H1 (cell line): Measurements from ENCODE around the gene NBDY. TPM values are rescaled to one million over a fixed set of nuclear protein-coding genes. Genes with fewer than 3 reads are reported as not detected.

Experiments used
- CTCF ChIA-PET: fragments of 300-600 bp; sonication (Branson Sonifier 250); formaldehyde crosslinking; loops from one replicate; lab custom pipeline; 2021; ENCODE audit not compliant: partially characterized antibody; lab: Charles Lee
- POLR2A ChIA-PET: fragments of 300-600 bp; sonication (Branson Sonifier 250); formaldehyde crosslinking; loops from one replicate; lab custom pipeline; 2021; ENCODE audit warnings: inconsistent platforms; ENCODE audit not compliant: partially characterized antibody; lab: Charles Lee
- DNase-seq, 2 experiments: peaks; one replicate each; pipeline versions ENCODE4 v3.0.0 to v3.0.0-alpha.2; 2010 to 2022; ENCODE audit warnings: low spot score in 2 of 2, low read depth in 1 of 2, mixed read lengths in 1 of 2
- FAIRE-seq: peaks from 2 replicates; lab custom pipeline; 2011; peaks lifted over from hg19 to GRCh38; lab: Jason Lieb, UNC
- H2AFZ ChIP-seq: 2 replicates; pipeline ENCODE4 v1.8.1; 2012; ENCODE audit warnings: low read length, inconsistent platforms
- H2AK5ac ChIP-seq: 2 replicates; pipeline ENCODE4 v1.6.1; 2013; ENCODE audit warnings: low read depth, low read length
- H2BK120ac ChIP-seq: replicated peaks from 2 replicates; pipeline ENCODE3; 2013; ENCODE audit warnings: low read depth, low read length, inconsistent platforms
- H2BK12ac ChIP-seq: 2 replicates; pipeline ENCODE4 v1.6.1; 2013; ENCODE audit warnings: low read depth, low read length
- H2BK15ac ChIP-seq: 2 replicates; pipeline ENCODE4 v1.6.1; 2013; ENCODE audit warnings: low read length
- H2BK20ac ChIP-seq: 2 replicates; pipeline ENCODE4 v1.6.1; 2013; ENCODE audit warnings: low read length
- H2BK5ac ChIP-seq: 2 replicates; pipeline ENCODE4 v1.6.1; 2013; ENCODE audit warnings: low read depth, low read length
- H3K14ac ChIP-seq: 2 replicates; pipeline ENCODE4 v1.6.1; 2013; ENCODE audit warnings: inconsistent platforms; ENCODE audit not compliant: insufficient read length
- H3K18ac ChIP-seq: 2 replicates; pipeline ENCODE4 v1.6.1; 2013; ENCODE audit warnings: low read length; ENCODE audit errors: extremely low read depth
- H3K23ac ChIP-seq: 2 replicates; pipeline ENCODE4 v1.6.1; 2013; ENCODE audit warnings: inconsistent platforms; ENCODE audit not compliant: insufficient read length
- H3K23me2 ChIP-seq: 2 replicates; pipeline ENCODE4 v1.6.1; 2013; ENCODE audit warnings: low read depth, low read length
- H3K27ac ChIP-seq: 2 replicates; pipeline ENCODE4 v1.6.1; 2011; ENCODE audit warnings: low read depth, low read length, inconsistent platforms
- H3K27me3 ChIP-seq, 4 experiments: replicated peaks in 1 of 4; 1 replicate in 1 of 4; 2 replicates in 3 of 4; pipeline versions ENCODE4 v1.6.1 to v1.8.1; 2011 to 2013; ENCODE audit warnings: low read length in 3 of 4, mild to moderate bottlenecking in 3 of 4, inconsistent platforms in 2 of 4, mixed read lengths in 2 of 4, moderate library complexity in 1 of 4; ENCODE audit not compliant: control insufficient read depth in 3 of 4, insufficient read depth in 3 of 4; ENCODE audit errors: extremely low read depth in 1 of 4
- H3K36me3 ChIP-seq, 4 experiments: 2 replicates each; pipeline versions ENCODE4 v1.6.1 to v1.8.1; 2011 to 2013; ENCODE audit warnings: mild to moderate bottlenecking in 4 of 4, low read length in 3 of 4, moderate library complexity in 2 of 4, control low read depth in 1 of 4, inconsistent platforms in 1 of 4; ENCODE audit not compliant: insufficient read depth in 4 of 4, control insufficient read depth in 2 of 4
- H3K4ac ChIP-seq: replicated peaks from 2 replicates; pipeline ENCODE3; 2013; ENCODE audit warnings: low read length, low read depth, mixed read lengths, inconsistent platforms; ENCODE audit not compliant: insufficient read length
- H3K4me1 ChIP-seq, 4 experiments: replicated peaks in 1 of 4; 1 replicate in 1 of 4; 2 replicates in 3 of 4; pipeline versions ENCODE4 v1.6.1 to v1.8.1; 2011 to 2013; ENCODE audit warnings: low read length in 3 of 4, inconsistent platforms in 2 of 4, mixed read lengths in 1 of 4; ENCODE audit not compliant: insufficient read depth in 4 of 4, control insufficient read depth in 3 of 4
- H3K4me2 ChIP-seq, 2 experiments: 2 replicates each; pipeline versions ENCODE4 v1.6.1 to v1.8.1; 2011 to 2013; ENCODE audit warnings: low read depth in 2 of 2, low read length in 2 of 2, control low read depth in 1 of 2, inconsistent platforms in 1 of 2, mild to moderate bottlenecking in 1 of 2; ENCODE audit not compliant: insufficient read depth in 1 of 2
- H3K4me3 ChIP-seq, 4 experiments: fragments of 200-600, 300-600 bp in 1 of 4; sonication (generic), shearing (Covaris generic), sonication (Bioruptor Twin) in 1 of 4; 2 replicates each; pipeline versions ENCODE4 v1.5.1 to v1.8.1; 2011 to 2016; ENCODE audit warnings: low read length in 4 of 4, low read depth in 3 of 4, control low read depth in 2 of 4, inconsistent platforms in 2 of 4, mild to moderate bottlenecking in 2 of 4, mixed read lengths in 1 of 4, moderate library complexity in 1 of 4; ENCODE audit not compliant: insufficient read depth in 2 of 4; ENCODE audit errors: extremely low read depth in 1 of 4
- H3K56ac ChIP-seq: replicated peaks from 2 replicates; pipeline ENCODE3; 2013; ENCODE audit warnings: low read depth, mild to moderate bottlenecking, mixed read lengths, low read length, inconsistent platforms; ENCODE audit not compliant: insufficient read length
- H3K79me1 ChIP-seq: 2 replicates; pipeline ENCODE4 v1.6.1; 2013; ENCODE audit warnings: low read depth, low read length, control low read depth
- H3K79me2 ChIP-seq, 2 experiments: 2 replicates each; pipeline versions ENCODE4 v1.6.1 to v1.8.1; 2012 to 2013; ENCODE audit warnings: low read length in 2 of 2, mild to moderate bottlenecking in 2 of 2, inconsistent platforms in 1 of 2; ENCODE audit not compliant: insufficient read depth in 2 of 2, control insufficient read depth in 1 of 2
- H3K9ac ChIP-seq, 4 experiments: replicated peaks in 1 of 4; 1 replicate in 1 of 4; 2 replicates in 3 of 4; pipeline versions ENCODE4 v1.6.1 to v1.8.1; 2011 to 2013; ENCODE audit warnings: low read depth in 3 of 4, low read length in 3 of 4, control low read depth in 2 of 4, mild to moderate bottlenecking in 2 of 4, moderate library complexity in 2 of 4, inconsistent platforms in 1 of 4; ENCODE audit errors: extremely low read depth in 1 of 4
- H3K9me3 ChIP-seq, 2 experiments: 2 replicates each; pipeline versions ENCODE4 v1.6.1 to v1.8.1; 2012 to 2013; ENCODE audit warnings: mild to moderate bottlenecking in 2 of 2, moderate library complexity in 2 of 2, control low read depth in 1 of 2, inconsistent platforms in 1 of 2, low read depth in 1 of 2, low read length in 1 of 2, mixed read lengths in 1 of 2; ENCODE audit not compliant: insufficient read depth in 2 of 2
- H4K20me1 ChIP-seq, 2 experiments: replicated peaks in 1 of 2; 2 replicates each; pipeline versions ENCODE3 to v1.8.1; 2011 to 2013; ENCODE audit warnings: inconsistent platforms in 2 of 2, low read length in 2 of 2, mild to moderate bottlenecking in 1 of 2; ENCODE audit not compliant: insufficient read depth in 2 of 2, control insufficient read depth in 1 of 2
- H4K5ac ChIP-seq: 2 replicates; pipeline ENCODE4 v1.6.1; 2013; ENCODE audit warnings: low read length, low read depth, mixed read lengths, inconsistent platforms; ENCODE audit not compliant: insufficient read length
- H4K8ac ChIP-seq: 2 replicates; pipeline ENCODE4 v1.8.0; 2013; ENCODE audit warnings: mild to moderate bottlenecking, moderate library complexity, low read length, inconsistent platforms; ENCODE audit not compliant: insufficient read depth; ENCODE audit errors: extremely low read depth
- H4K91ac ChIP-seq: replicated peaks from 2 replicates; pipeline ENCODE3; 2013; ENCODE audit warnings: low read length, mixed read lengths, inconsistent platforms; ENCODE audit not compliant: insufficient read length
- BCL11A ChIP-seq, 2 experiments: IDR thresholded peaks; one replicate each; pipeline ENCODE4 v1.6.1; 2011; ENCODE audit warnings: low read depth in 2 of 2, low read length in 2 of 2, mild to moderate bottlenecking in 2 of 2
- CHD2 ChIP-seq: IDR thresholded peaks from 2 replicates; pipeline ENCODE4 v1.6.1; 2012; ENCODE audit warnings: low read length, improper control_type of control experiment
- CREB1 ChIP-seq: IDR thresholded peaks from 2 replicates; pipeline ENCODE4 v1.6.1; 2012; ENCODE audit warnings: inconsistent platforms
- FOSL1 ChIP-seq: IDR thresholded peaks from 2 replicates; pipeline ENCODE4 v1.6.1; 2011; ENCODE audit warnings: mild to moderate bottlenecking, low read depth, low read length, moderate library complexity; ENCODE audit not compliant: insufficient read depth
- GTF2F1 ChIP-seq: IDR thresholded peaks from 2 replicates; pipeline ENCODE4 v1.6.1; 2012; ENCODE audit warnings: low read depth, low read length, improper control_type of control experiment, borderline replicate concordance
- KDM5A ChIP-seq: fragments of 200-600 bp; IDR thresholded peaks from 2 replicates; pipeline ENCODE4 v1.7.1; 2012; ENCODE audit warnings: mild to moderate bottlenecking, low read length, inconsistent platforms, mixed read lengths
- NRF1 ChIP-seq: IDR thresholded peaks from 2 replicates; pipeline ENCODE4 v1.6.1; 2011; ENCODE audit warnings: mild to moderate bottlenecking, low read depth, low read length, improper control_type of control experiment
- RFX5 ChIP-seq: IDR thresholded peaks from 2 replicates; pipeline ENCODE4 v1.6.1; 2011; ENCODE audit warnings: low read depth, low read length, improper control_type of control experiment, borderline replicate concordance
- RXRA ChIP-seq: IDR thresholded peaks from 2 replicates; pipeline ENCODE4 v1.6.1; 2011; ENCODE audit warnings: low read depth, mild to moderate bottlenecking, low read length, moderate library complexity; ENCODE audit not compliant: insufficient read depth
- SP4 ChIP-seq: IDR thresholded peaks from 2 replicates; pipeline ENCODE4 v1.6.1; 2012; ENCODE audit warnings: low read length, inconsistent platforms
- WGBS, 2 experiments: shearing (Covaris generic) in 1 of 2; methylation state at CpG; one replicate each; pipeline versions ENCODE4 v1.1.6 to v1.1.7; 2013 to 2015; ENCODE audit warnings: low lambda C conversion rate in 2 of 2, mixed read lengths in 2 of 2, inconsistent platforms in 1 of 2, low coverage in 1 of 2, missing lambda C conversion rate in 1 of 2; ENCODE audit not compliant: insufficient replicate concordance in 2 of 2, insufficient coverage in 1 of 2, insufficient read length in 1 of 2; ENCODE audit errors: extremely low coverage in 1 of 2, missing lambda C conversion rate in 1 of 2; 5-methylcytosine and 5-hydroxymethylcytosine counted together
- polyA plus RNA-seq, 7 experiments: library from polyadenylated mRNA; depleted of rRNA in 3 of 7; stranded (reverse) in 5 of 7; unstranded in 2 of 7; fragments of >200 nt in 5 of 7; fragments of 200-250 nt in 2 of 7; gene quantifications; 1 replicate in 5 of 7; 2 replicates in 1 of 7; 4 replicates in 1 of 7; pipeline versions ENCODE4 v1.2.1 to v1.2.3, GENCODE V29; 2011 to 2013; ENCODE audit warnings: missing spikeins in 2 of 7, mixed read lengths in 2 of 7
- total RNA-seq: library from RNA; stranded (reverse); fragmentation: NEBNext Ultra II Directional; extraction: Animal tissue kit (Norgen Biotek cat#: 25700); gene quantifications from 2 replicates; pipeline ENCODE4 v1.2.1, GENCODE V29; 2021
- TF ChIP-seq, protein P1 (sequence below): IDR thresholded peaks from 2 replicates; pipeline ENCODE4 v1.6.1; 2011; ENCODE audit warnings: low read depth, mild to moderate bottlenecking, low read length; ENCODE audit not compliant: insufficient read depth
- TF ChIP-seq, protein P2 (sequence below), 3 experiments: IDR thresholded peaks; 1 replicate in 2 of 3; 2 replicates in 1 of 3; pipeline versions ENCODE4 v1.5.1 to v1.6.1; 2011; ENCODE audit warnings: low read length in 3 of 3, mild to moderate bottlenecking in 3 of 3, inconsistent platforms in 2 of 3, low read depth in 1 of 3, moderate library complexity in 1 of 3; ENCODE audit not compliant: insufficient read depth in 1 of 3; ENCODE audit errors: control extremely low read depth in 1 of 3

Gene NBDY
- total and polyA plus RNA-seq, 2 of the 8 experiments (the other 6 are each of a cell fraction or from before 2014, with no cell fraction given) = 42.3 to 57.8 TPM

DNA sequence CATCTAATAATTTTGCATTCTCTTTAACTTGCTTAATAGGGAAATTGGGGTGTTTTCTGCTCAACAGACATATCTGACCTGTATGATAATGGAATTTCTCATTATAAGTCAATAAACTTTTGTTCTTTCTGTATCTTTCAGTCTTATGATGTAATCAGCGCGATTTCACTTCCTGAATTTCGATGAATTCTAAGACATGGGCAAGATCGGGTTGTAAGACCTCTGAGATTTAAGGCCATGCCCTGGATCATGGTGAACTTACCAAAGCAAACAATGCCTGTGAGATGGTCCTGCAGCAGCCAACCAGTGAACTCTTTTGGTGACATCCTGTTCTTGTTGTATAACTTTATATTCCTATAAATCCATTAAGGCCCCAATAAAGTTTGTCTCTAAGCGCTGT lies 88.1 kb downstream of the NBDY start:
- no peak overlapping the region for H3K4me2 ChIP-seq
- no peak overlapping the region for H4K8ac ChIP-seq
- H2BK20ac ChIP-seq = no peak overlapping the region
- H3K14ac ChIP-seq = no peak overlapping the region
- H3K27ac ChIP-seq = no peak overlapping the region
- H2BK5ac ChIP-seq = no peak overlapping the region
- no peak overlapping the region for H3K56ac ChIP-seq
- H3K36me3 ChIP-seq = no peaks in the 10 kb centered on the region; a peak in 2 of 8 replicates
- no peak overlapping the region for H3K4ac ChIP-seq
- H4K5ac ChIP-seq = no peak overlapping the region
- H3K18ac ChIP-seq = no peak overlapping the region
- ChIA-PET CTCF (no interaction called here), POLR2A (no interaction called here)
- no peaks in the 10 kb centered on the region for H3K27me3 ChIP-seq
- no peak overlapping the region for H3K23ac ChIP-seq
- H2AFZ ChIP-seq = no peak overlapping the region
- H2BK15ac ChIP-seq = no peak overlapping the region
- H3K79me2 ChIP-seq = no peaks in the 10 kb centered on the region; a peak in 1 of 4 replicates
- FAIRE-seq (no peak), DNase-seq (no peak)
- no peaks in the 10 kb centered on the region for H3K79me1 ChIP-seq
- no peak overlapping the region for H2BK12ac ChIP-seq
- H3K4me1 ChIP-seq = no peaks in the 10 kb centered on the region
- whole genome bisulfite sequencing, 2 experiments = 67% methylated on average over 5 of the region's 5 CpGs; no CpG with 5 or more reads in 1 of the 2 experiments
- H4K20me1 ChIP-seq = no peaks in the 10 kb centered on the region
- H3K23me2 ChIP-seq = no peaks in the 10 kb centered on the region
- no peak overlapping the region for H2AK5ac ChIP-seq
- no peak overlapping the region for H2BK120ac ChIP-seq
- no peaks in the 10 kb centered on the region for H3K9me3 ChIP-seq
- no peak overlapping the region for H3K9ac ChIP-seq
- H4K91ac ChIP-seq = no peak overlapping the region
- no peak overlapping the region for H3K4me3 ChIP-seq
- TF ChIP-seq CREB1 (no peak), KDM5A (no peak), CHD2 (no peak), RFX5 (no peak), SP4 (no peak), NRF1 (no peak), FOSL1 (no peak), RXRA (no peak), BCL11A (IDR thresholded peaks at IDR 0.05; ENCODE audit: low read depth in 2 of 2, low read length in 2 of 2) (no peak), GTF2F1 (no peak)
- TF ChIP-seq, protein P1, sequence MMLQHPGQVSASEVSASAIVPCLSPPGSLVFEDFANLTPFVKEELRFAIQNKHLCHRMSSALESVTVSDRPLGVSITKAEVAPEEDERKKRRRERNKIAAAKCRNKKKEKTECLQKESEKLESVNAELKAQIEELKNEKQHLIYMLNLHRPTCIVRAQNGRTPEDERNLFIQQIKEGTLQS = no peak
- TF ChIP-seq, protein P2, sequence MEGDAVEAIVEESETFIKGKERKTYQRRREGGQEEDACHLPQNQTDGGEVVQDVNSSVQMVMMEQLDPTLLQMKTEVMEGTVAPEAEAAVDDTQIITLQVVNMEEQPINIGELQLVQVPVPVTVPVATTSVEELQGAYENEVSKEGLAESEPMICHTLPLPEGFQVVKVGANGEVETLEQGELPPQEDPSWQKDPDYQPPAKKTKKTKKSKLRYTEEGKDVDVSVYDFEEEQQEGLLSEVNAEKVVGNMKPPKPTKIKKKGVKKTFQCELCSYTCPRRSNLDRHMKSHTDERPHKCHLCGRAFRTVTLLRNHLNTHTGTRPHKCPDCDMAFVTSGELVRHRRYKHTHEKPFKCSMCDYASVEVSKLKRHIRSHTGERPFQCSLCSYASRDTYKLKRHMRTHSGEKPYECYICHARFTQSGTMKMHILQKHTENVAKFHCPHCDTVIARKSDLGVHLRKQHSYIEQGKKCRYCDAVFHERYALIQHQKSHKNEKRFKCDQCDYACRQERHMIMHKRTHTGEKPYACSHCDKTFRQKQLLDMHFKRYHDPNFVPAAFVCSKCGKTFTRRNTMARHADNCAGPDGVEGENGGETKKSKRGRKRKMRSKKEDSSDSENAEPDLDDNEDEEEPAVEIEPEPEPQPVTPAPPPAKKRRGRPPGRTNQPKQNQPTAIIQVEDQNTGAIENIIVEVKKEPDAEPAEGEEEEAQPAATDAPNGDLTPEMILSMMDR (IDR thresholded peaks at IDR 0.05; ENCODE audit: control extremely low read depth in 1 of 3, insufficient read depth in 1 of 3, low read depth in 1 of 3, low read length in 3 of 3) = no peak
